HL-60/S4 (cell line): ENCODE measurements around the gene MAPK1.
"Not testable (repeated sequence)": the region's sequence is repeated elsewhere in the genome, so short reads cannot be mapped to it uniquely, and the experiment has no call there.

Source experiments
- in situ Hi-C: fragments of 300-500 bp; cut with MboI; formaldehyde crosslinking; loops from 2 replicates; pipeline ENCODE4 v1.14.3; 2022; ENCODE audit warnings: low sequenced_read_pairs

MAPK1 gene

GRCh38 chr22:21823740-21824444 lies 43.6 kb downstream of the MAPK1 start:
- in situ Hi-C loops, result no loop called here

GRCh38 chr22:21819183-21819770 lies 48.2 kb downstream of the MAPK1 start:
- in situ Hi-C loops, result no loop called here

DNA sequence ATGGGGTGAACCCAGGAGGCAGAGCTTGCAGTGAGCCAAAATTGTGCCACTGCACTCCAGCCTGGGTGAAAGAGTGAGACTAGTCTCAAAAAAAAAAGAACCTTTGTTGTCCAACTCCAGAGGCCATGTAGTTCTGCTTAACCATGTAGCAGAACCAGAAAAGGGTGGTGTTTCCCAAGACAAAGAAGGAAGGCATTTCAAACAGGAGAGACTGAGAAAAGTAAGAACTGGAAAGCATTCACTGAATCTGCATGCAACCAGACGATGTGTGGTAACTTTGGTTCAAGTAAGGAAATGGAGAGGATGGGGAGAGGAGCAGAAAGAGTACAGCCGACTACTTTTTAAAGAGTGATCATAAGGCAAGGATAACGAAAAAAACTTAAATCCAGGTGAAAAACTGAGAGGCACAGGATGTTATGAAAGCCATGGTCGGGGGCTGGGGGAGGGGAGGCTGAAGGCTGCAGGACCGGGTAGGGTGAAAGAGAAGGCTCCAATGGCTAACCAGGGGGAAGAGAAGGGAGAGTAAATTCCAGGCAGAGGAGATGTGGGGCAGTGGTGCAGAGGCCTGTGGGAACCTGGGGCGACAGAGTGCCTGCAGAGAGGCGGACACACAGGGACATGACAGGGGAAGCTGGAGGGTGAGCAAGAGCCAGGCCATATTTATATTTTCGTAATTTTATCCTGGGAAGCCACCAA lies 48.8 kb downstream of the MAPK1 start:
- in situ Hi-C loops, result no loop called here

GRCh38 chr22:21817497-21817853 lies 50.0 kb downstream of the MAPK1 start:
- in situ Hi-C loops, result not testable (repeated sequence)

- in situ Hi-C loops, result no loop called here
Observed at GRCh38 chr22:21816787-21817496, 50.5 kb downstream of the MAPK1 start.

- in situ Hi-C loops, result no loop called here
Observed at GRCh38 chr22:21816472-21816786, 51.0 kb downstream of the MAPK1 start.

DNA sequence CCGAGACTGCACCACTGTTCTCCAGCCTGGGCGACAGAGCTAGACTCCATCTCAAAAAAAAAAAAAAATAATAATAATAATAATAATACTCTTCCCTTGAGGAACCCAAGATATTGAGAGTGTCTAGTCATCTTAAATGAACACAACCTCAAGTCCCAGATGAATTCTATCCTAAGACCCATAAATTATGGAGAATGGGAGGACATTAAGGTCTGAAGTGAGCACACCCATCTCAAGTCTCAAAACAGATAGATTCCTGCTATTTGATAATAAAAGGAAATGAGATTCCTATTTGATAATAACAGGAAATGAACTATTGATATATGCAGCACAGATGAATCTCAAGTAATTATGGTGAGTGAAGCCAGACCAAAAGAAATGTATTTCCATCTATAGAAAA lies 51.5 kb downstream of the MAPK1 start:
- in situ Hi-C loops, result no loop called here

- in situ Hi-C loops, result no loop called here
Observed at GRCh38 chr22:21815357-21815756, 52.1 kb downstream of the MAPK1 start.

GRCh38 chr22:21811982-21812381 lies 55.5 kb downstream of the MAPK1 start:
- in situ Hi-C loops, result no loop called here

- in situ Hi-C loops, result no loop called here
Observed at GRCh38 chr22:21807544-21808529, 59.6 kb downstream of the MAPK1 start.

DNA sequence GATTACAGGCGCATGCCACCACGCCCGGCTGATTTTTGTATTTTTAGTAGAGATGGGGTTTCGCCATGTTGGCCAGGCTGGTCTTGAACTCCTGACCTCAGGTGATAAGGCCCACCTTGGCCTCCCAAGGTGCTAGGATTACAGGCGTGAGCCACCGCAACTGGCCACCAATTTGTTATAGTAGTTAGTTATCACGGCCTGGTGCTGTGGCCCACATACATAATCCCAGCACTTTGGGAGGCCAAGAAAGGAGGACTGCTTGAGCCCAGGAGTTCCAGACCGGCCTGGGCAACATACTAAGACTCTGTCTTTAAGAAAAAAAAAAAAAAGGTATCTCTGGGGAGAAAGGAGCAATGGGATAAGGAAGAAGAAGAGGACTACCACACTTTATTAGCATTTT lies 62.1 kb downstream of the MAPK1 start:
- in situ Hi-C loops, result not testable (repeated sequence)

DNA sequence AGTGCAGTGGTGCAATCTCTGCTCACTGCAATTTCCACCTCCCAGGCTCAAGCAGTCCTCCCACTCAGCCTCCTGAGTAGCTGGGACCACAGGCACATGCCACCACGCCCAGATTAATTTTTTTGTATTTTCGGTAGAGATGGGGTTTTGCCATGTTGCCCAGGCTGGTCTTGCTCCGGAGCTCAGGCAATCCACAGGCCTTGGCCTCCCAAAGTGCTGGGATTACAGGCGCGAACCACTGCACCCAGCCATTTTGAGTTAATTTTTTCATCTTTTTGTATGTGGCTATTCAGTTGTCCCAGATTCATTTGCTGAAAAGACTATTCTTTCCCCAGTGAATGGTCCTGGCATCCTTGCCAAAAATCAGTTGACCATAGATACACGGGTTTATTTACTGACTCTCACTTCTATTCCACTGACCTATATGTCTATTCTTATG lies 63.6 kb downstream of the MAPK1 start:
- in situ Hi-C loops, result no loop called here

DNA sequence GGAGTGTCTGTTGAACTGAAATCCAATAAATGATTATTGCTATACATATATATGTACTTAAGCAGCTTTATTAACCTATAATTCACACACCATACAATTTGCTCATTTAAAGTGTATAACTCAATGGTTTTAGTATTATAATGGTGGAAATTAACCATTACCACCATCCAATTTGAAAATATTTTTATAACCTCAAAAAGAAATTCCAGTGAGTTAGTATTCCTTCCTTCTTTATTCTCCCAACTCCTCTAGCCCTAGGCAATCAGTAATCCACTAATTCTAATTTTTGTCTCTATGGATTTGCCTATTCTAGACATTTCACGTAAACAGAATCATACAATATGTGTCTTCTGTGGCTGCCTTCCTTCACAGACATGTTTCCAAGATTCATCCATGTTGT lies 64.8 kb downstream of the MAPK1 start:
- in situ Hi-C loops, result no loop called here

GRCh38 chr22:21802056-21802455 lies 65.4 kb downstream of the MAPK1 start:
- in situ Hi-C loops, result no loop called here

DNA sequence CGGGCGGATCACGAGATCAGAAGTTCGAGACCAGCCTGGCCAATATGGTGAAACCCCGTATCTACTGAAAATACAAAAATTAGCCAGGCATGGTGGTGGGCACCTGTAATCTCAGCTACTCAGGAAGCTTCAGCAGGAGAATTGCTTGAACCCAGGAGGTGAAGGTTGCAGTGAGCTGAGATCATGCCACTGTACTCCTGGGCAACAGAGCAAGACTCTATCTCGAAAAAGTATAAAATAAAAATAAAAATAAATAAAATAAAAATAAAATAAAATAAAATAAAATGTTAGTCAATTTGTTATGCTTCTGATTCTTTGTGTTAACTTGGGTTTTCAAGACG lies 66.2 kb downstream of the MAPK1 start:
- in situ Hi-C loops, result not testable (repeated sequence)

GRCh38 chr22:21800552-21801303 lies 66.7 kb downstream of the MAPK1 start:
- in situ Hi-C loops, result no loop called here

DNA sequence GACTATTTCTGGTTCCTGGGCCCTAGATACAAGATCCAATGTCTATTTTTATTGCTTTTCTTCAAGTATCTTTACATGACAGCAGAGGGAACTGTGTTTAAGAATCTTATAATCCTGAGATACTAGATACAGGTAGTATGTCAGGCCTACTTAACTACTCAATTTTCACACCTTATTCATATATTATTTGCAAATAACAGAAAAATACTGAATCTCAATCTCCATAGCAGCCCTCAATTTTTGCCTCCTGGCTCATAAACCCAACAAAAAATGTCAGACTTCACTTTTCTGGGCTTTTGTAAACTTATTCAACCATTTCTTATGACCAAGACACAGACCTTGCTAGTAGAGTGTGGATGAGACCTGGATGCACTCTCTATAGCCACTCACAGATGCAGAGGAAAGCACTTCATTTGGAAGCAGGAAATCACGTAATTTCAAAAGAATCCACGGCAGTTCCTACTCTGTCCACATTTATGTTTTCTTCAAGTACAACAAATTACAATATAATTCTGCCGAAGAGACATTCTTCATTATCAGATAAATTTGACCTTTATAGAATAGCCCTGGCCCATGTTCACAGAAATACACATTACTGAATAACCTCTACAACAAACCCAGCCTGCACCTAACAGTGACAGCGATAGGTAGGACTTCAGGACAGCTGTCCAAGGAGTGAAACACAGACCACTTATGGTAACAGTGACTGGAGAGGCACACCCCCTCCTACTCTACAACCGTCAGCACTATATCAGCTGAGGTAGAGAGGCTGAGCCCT lies 69.8 kb downstream of the MAPK1 start:
- in situ Hi-C loops, result no loop called here

- in situ Hi-C loops, result no loop called here
Observed at GRCh38 chr22:21796863-21797262, 70.6 kb downstream of the MAPK1 start.

- in situ Hi-C loops, result no loop called here
Observed at GRCh38 chr22:21796231-21796630, 71.2 kb downstream of the MAPK1 start.
